PC-9 (cell line): ENCODE data around the gene P4HA2.

Experiments
- EZH2 ChIP-seq: fragments of 200-600 bp; sonication (generic); IDR thresholded peaks from 2 replicates; pipeline ENCODE4 v1.8.0; 2017; ENCODE audit warnings: antibody characterized with exemption, low read depth
- TF ChIP-seq, protein P1 (sequence below): fragments of 200-600 bp; sonication (generic); conservative IDR thresholded peaks from 2 replicates; pipeline ENCODE4 v1.6.1; 2017; ENCODE audit warnings: mixed run types, antibody characterized with exemption, mild to moderate bottlenecking, moderate library complexity

GRCh38 chr5:132245593-132245992 is 17.9 kb upstream of the P4HA2 start:
- TF ChIP-seq, protein P1, sequence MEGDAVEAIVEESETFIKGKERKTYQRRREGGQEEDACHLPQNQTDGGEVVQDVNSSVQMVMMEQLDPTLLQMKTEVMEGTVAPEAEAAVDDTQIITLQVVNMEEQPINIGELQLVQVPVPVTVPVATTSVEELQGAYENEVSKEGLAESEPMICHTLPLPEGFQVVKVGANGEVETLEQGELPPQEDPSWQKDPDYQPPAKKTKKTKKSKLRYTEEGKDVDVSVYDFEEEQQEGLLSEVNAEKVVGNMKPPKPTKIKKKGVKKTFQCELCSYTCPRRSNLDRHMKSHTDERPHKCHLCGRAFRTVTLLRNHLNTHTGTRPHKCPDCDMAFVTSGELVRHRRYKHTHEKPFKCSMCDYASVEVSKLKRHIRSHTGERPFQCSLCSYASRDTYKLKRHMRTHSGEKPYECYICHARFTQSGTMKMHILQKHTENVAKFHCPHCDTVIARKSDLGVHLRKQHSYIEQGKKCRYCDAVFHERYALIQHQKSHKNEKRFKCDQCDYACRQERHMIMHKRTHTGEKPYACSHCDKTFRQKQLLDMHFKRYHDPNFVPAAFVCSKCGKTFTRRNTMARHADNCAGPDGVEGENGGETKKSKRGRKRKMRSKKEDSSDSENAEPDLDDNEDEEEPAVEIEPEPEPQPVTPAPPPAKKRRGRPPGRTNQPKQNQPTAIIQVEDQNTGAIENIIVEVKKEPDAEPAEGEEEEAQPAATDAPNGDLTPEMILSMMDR: no peak
- TF ChIP-seq EZH2: no peak
